ENCODE results near the gene GON4L.

The GON4L gene

GRCh38 chr1:155873860-155874259 lies 16.8 kb upstream of the GON4L start (continued):
- TF ChIP-seq ZSCAN5A (tag by site-specific recombination; IDR thresholded peaks at IDR 0.05) = no peak
- no peak for TF ChIP-seq PATZ1 (tag by site-specific recombination; IDR thresholded peaks at IDR 0.05)
- no peak for TF ChIP-seq ZNF248 (tag by site-specific recombination; IDR thresholded peaks at IDR 0.05)
- TF ChIP-seq ZNF792 (tag by site-specific recombination; IDR thresholded peaks at IDR 0.05) = no peak
- no peak for TF ChIP-seq ZNF580 (tag by site-specific recombination; IDR thresholded peaks at IDR 0.05)
- no peak for TF ChIP-seq ZNF664 (tag by site-specific recombination; IDR thresholded peaks at IDR 0.05)
- TF ChIP-seq ZNF211 (tag by site-specific recombination; IDR thresholded peaks at IDR 0.05; ENCODE audit: low read depth) = no peak
- TF ChIP-seq ZSCAN4 (tag by site-specific recombination; IDR thresholded peaks at IDR 0.05) = no peak
- TF ChIP-seq ZNF302 (tag by site-specific recombination; IDR thresholded peaks at IDR 0.05; ENCODE audit: low read depth) = no peak
- TF ChIP-seq ZNF132 (tag by site-specific recombination; IDR thresholded peaks at IDR 0.05; ENCODE audit: borderline replicate concordance) = no peak
- no peak for TF ChIP-seq ZNF10 (tag by site-specific recombination; IDR thresholded peaks at IDR 0.05)
- TF ChIP-seq ZNF140 (tag by site-specific recombination; IDR thresholded peaks at IDR 0.05) = no peak
- no peak for TF ChIP-seq MZF1 (tag by site-specific recombination; IDR thresholded peaks at IDR 0.05; ENCODE audit: borderline replicate concordance)
- no peak for TF ChIP-seq ZNF324 (tag by site-specific recombination; IDR thresholded peaks at IDR 0.05)
- no peak for TF ChIP-seq GLI4 (tag by site-specific recombination; IDR thresholded peaks at IDR 0.05)
- TF ChIP-seq ZNF292 (tag by site-specific recombination; IDR thresholded peaks at IDR 0.05; ENCODE audit: borderline replicate concordance, low read depth) = no peak
- TF ChIP-seq ZNF37A (tag by site-specific recombination; IDR thresholded peaks at IDR 0.05) = no peak
- TF ChIP-seq ZNF266 (tag by site-specific recombination; IDR thresholded peaks at IDR 0.05; ENCODE audit: low read depth) = no peak
- TF ChIP-seq ZIC2 (tag by site-specific recombination; IDR thresholded peaks at IDR 0.05) = 0 out of 2 replicates have a peak, but pooled peaks have one; percentile 9
- no peak for TF ChIP-seq ZNF169 (tag by site-specific recombination; IDR thresholded peaks at IDR 0.05)
- no peak for TF ChIP-seq KLF8 (tag by site-specific recombination; IDR thresholded peaks at IDR 0.05)
- TF ChIP-seq PRDM6 (tag by site-specific recombination; IDR thresholded peaks at IDR 0.05) = peak; percentile 81; the same call in 1 of the 2 replicates
- TF ChIP-seq ZNF514 (tag by site-specific recombination; IDR thresholded peaks at IDR 0.05) = no peak
- TF ChIP-seq ZNF624 (tag by site-specific recombination; IDR thresholded peaks at IDR 0.05) = no peak
- TF ChIP-seq ZNF660 (tag by site-specific recombination; IDR thresholded peaks at IDR 0.05) = peak; percentile 58; the same call in 1 of the 2 replicates
- TF ChIP-seq YY1 (tag by site-specific recombination; IDR thresholded peaks at IDR 0.05) = no peak
- TF ChIP-seq ZNF433 (tag by site-specific recombination; IDR thresholded peaks at IDR 0.05; ENCODE audit: low read depth) = no peak
- TF ChIP-seq KLF9 (tag by site-specific recombination; IDR thresholded peaks at IDR 0.05; ENCODE audit: low read depth) = peak; percentile 27; the same call in 1 of the 2 replicates
- TF ChIP-seq ZNF366 (tag by site-specific recombination; conservative IDR thresholded peaks at IDR 0.05) = no peak
- no peak for TF ChIP-seq ZNF221 (tag by site-specific recombination; IDR thresholded peaks at IDR 0.05; ENCODE audit: borderline replicate concordance)
- no peak for TF ChIP-seq TSHZ1 (tag by site-specific recombination; IDR thresholded peaks at IDR 0.05; ENCODE audit: borderline replicate concordance)
- no peak for TF ChIP-seq ZNF350 (tag by site-specific recombination; IDR thresholded peaks at IDR 0.05)
- TF ChIP-seq ZFP41 (tag by site-specific recombination; IDR thresholded peaks at IDR 0.05; ENCODE audit: borderline replicate concordance) = no peak

All from HEK293 (cell line).